ENCODE measurements around the gene CDH15.

- TF ChIP-seq CTCF (IDR thresholded peaks at IDR 0.05; ENCODE audit: low read length) = no peak
- no peak for TF ChIP-seq EZH2 (IDR thresholded peaks at IDR 0.05; ENCODE audit: borderline replicate concordance, low read length)
Measured at GRCh38 chr16:89142474-89143195, 28.9 kb upstream of the CDH15 start.

Data from OCI-LY1 (cell line).